ENCODE measurements around the gene C12orf57.

Gene C12orf57

GRCh38 chr12:6974180-6974579 lies 30.4 kb downstream of the C12orf57 start:
- H3K27ac ChIP-seq, result peak overlapping the region; percentile 30; the same call in 1 of the 2 replicates
- no peak for TF ChIP-seq CTCF (IDR thresholded peaks at IDR 0.05)
- no peak for TF ChIP-seq ZFX (IDR thresholded peaks at IDR 0.05; ENCODE audit: borderline replicate concordance)

DNA sequence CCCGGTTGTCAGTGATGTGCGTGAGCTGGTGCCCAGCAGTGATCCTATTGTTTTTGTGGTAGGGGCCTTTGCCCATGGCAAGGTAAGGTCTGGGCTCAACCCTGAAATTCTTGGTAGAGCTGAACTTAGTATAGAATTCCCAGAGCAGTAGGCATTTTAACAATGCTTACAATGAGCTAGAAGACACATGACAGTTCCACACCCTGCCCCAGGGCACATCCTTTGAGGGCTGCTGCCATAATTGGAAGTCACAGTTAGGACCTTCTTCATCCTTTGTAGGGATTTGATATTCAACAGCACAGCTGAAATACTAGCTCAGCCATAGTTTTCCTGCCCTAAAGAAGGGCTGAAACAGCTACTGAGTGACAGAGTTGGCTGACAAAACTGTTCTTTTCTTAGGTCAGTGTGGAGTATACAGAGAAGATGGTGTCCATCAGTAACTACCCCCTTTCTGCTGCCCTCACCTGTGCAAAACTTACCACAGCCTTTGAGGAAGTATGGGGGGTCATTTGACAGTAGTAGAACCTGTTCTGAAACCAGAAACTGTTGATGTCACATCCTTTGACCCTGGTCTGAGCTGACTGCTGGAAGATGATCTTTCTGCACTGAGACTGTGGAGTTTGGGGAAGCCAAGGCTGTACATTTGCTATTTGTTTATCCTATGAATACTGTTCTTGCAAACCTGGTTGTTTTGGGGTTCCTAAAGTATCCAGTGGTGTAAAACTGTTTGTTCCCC lies 31.6 kb downstream of the C12orf57 start:
- peak overlapping the region; percentile 30 for H3K27ac ChIP-seq
- TF ChIP-seq ZFX (IDR thresholded peaks at IDR 0.05; ENCODE audit: borderline replicate concordance) (no peak), CTCF (IDR thresholded peaks at IDR 0.05) (no peak)

DNA sequence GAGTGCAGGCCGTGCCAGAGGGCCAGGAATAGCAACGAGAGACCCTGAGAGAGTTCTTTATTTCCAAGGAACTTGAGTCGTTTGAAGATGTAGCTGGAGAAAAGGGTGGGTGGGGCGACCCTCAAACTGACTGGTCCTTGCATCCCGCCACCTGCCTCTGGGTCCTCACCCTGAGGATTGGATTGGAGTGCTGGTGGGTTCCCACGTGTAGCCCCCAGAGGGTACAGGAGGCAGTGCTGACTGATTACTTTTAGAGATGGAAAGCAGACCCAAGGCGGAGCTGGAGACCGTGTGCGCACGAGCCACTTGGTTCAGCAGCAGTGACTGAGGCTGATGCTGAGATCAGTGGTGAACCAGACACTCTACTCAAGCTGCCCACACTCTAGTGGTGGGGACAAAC lies 33.8 kb downstream of the C12orf57 start:
- H3K27ac ChIP-seq, result peak overlapping the region; percentile 30; the same call in 1 of the 2 replicates
- TF ChIP-seq CTCF (IDR thresholded peaks at IDR 0.05) (no peak), ZFX (IDR thresholded peaks at IDR 0.05; ENCODE audit: borderline replicate concordance) (no peak)

- peak overlapping the region; percentile 30 for H3K27ac ChIP-seq
- TF ChIP-seq CTCF (IDR thresholded peaks at IDR 0.05) (no peak), ZFX (IDR thresholded peaks at IDR 0.05; ENCODE audit: borderline replicate concordance) (no peak)
Measured at GRCh38 chr12:6978188-6978587, 34.4 kb downstream of the C12orf57 start.

- H3K27ac ChIP-seq, result peak overlapping the region; percentile 30
- TF ChIP-seq CTCF (IDR thresholded peaks at IDR 0.05) (no peak), ZFX (IDR thresholded peaks at IDR 0.05; ENCODE audit: borderline replicate concordance) (no peak)
Measured at GRCh38 chr12:6978611-6979011, 34.8 kb downstream of the C12orf57 start.

DNA sequence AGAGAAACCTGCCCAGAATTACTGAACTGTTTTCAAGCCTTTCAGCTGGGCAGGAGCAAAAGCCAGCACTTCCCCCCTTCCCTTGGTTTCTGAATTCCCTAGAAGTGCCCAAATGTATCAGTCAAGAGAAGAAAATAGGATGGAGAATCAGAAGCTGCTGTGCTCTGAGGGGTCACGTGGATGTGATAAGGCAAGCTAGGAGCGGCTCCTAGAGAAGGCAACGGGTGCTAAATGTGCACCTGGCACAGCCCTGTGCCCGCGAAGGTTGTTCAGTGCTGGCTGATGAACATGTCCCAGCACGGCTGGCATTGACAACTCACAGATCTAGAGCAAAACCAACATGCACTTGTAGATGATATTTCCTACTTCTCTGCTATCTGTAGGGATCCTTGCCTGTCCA lies 35.2 kb downstream of the C12orf57 start:
- H3K27ac ChIP-seq, result peak overlapping the region; percentile 30
- no peak for TF ChIP-seq ZFX (IDR thresholded peaks at IDR 0.05; ENCODE audit: borderline replicate concordance)
- TF ChIP-seq CTCF (IDR thresholded peaks at IDR 0.05), result no peak

DNA sequence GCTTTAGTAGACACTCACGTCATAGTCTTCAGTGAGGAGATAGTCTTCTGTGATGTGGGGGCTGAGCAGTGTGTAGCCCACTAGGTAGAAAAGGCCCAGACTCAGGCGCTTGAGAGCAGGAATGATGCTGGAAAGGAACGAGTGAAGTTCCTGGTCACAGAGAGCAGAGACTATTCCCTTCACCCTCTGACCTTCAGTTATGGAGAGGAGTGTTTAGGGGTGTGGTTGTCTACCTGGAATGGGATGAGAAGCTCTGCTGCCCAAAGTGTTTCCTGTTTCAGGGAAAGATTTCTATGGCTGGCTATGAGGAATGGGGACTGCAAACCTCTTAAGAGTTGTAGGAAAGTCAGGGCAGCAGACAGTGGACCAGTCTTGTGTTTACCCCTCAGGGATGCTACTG lies 35.6 kb downstream of the C12orf57 start:
- peak overlapping the region; percentile 30 for H3K27ac ChIP-seq

More for the DNA sequence above, 35.6 kb downstream of the C12orf57 start:
- TF ChIP-seq CTCF (IDR thresholded peaks at IDR 0.05) (no peak), ZFX (IDR thresholded peaks at IDR 0.05; ENCODE audit: borderline replicate concordance) (no peak)
